ENCODE measurements around the gene FAM174C.

- no peak for TF ChIP-seq CTCF (IDR thresholded peaks at IDR 0.05; ENCODE audit: low read depth, low read length)
- TF ChIP-seq MYC (IDR thresholded peaks at IDR 0.05; ENCODE audit: low read depth, low read length), result no peak
- no peak for TF ChIP-seq POLR2A (IDR thresholded peaks at IDR 0.05; ENCODE audit: extremely low read depth, insufficient read length)
Observed at GRCh38 chr19:1321539-1321938, 46.2 kb downstream of the FAM174C start.

All from NB4 (cell line).